ENCODE data around the gene HTR3B.

The HTR3B gene

GRCh38 chr11:113885897-113886296 lies 18.7 kb upstream of the HTR3B start:
- Histone ChIP-seq H3K27ac (ENCODE audit: low read length) (no peak overlapping the region), H3K9ac (ENCODE audit: low read length in 2 of 2) (no peak overlapping the region), H3K9me3 (ENCODE audit: control insufficient read depth in 2 of 2, low read length in 2 of 2) (no peaks in the 10 kb centered on the region), H3K4me3 (ENCODE audit: low read length in 2 of 2) (no peak overlapping the region), H3K4me1 (ENCODE audit: control insufficient read depth, insufficient read depth, low read length) (no peaks in the 10 kb centered on the region), H3K36me3 (ENCODE audit: control insufficient read depth in 2 of 2, insufficient read depth in 2 of 2, low read length in 2 of 2) (no peaks in the 10 kb centered on the region), H3K27me3 (ENCODE audit: control insufficient read depth in 1 of 2, insufficient read depth in 2 of 2, low read length in 2 of 2) (no peaks in the 10 kb centered on the region)

GRCh38 chr11:113888848-113889247 lies 15.7 kb upstream of the HTR3B start:
- H3K4me1 ChIP-seq (ENCODE audit: control insufficient read depth, insufficient read depth, low read length): no peaks in the 10 kb centered on the region
- H3K9ac ChIP-seq (ENCODE audit: low read length in 2 of 2): no peak overlapping the region
- H3K27me3 ChIP-seq (ENCODE audit: control insufficient read depth in 1 of 2, insufficient read depth in 2 of 2, low read length in 2 of 2): no peaks in the 10 kb centered on the region
- H3K9me3 ChIP-seq (ENCODE audit: control insufficient read depth in 2 of 2, low read length in 2 of 2): no peaks in the 10 kb centered on the region
- H3K27ac ChIP-seq (ENCODE audit: low read length): no peak overlapping the region
- no peak overlapping the region for H3K4me3 ChIP-seq (ENCODE audit: low read length in 2 of 2)
- no peaks in the 10 kb centered on the region for H3K36me3 ChIP-seq (ENCODE audit: control insufficient read depth in 2 of 2, insufficient read depth in 2 of 2, low read length in 2 of 2)

GRCh38 chr11:113894421-113894996 lies 10.1 kb upstream of the HTR3B start:
- Histone ChIP-seq H3K27ac (ENCODE audit: low read length) (no peak overlapping the region), H3K4me1 (ENCODE audit: control insufficient read depth, insufficient read depth, low read length) (peaks cover 3% of the 10 kb centered on the region), H3K27me3 (ENCODE audit: control insufficient read depth in 1 of 2, insufficient read depth in 2 of 2, low read length in 2 of 2) (no peaks in the 10 kb centered on the region), H3K9ac (ENCODE audit: low read length in 2 of 2) (no peak overlapping the region), H3K9me3 (ENCODE audit: control insufficient read depth in 2 of 2, low read length in 2 of 2) (no peaks in the 10 kb centered on the region), H3K36me3 (ENCODE audit: control insufficient read depth in 2 of 2, insufficient read depth in 2 of 2, low read length in 2 of 2) (no peaks in the 10 kb centered on the region), H3K4me3 (ENCODE audit: low read length in 2 of 2) (no peak overlapping the region)

GRCh38 chr11:113895367-113896155 lies 9.0 kb upstream of the HTR3B start:
- Histone ChIP-seq H3K9me3 (ENCODE audit: control insufficient read depth in 2 of 2, low read length in 2 of 2) (no peaks in the 10 kb centered on the region), H3K36me3 (ENCODE audit: control insufficient read depth in 2 of 2, insufficient read depth in 2 of 2, low read length in 2 of 2) (no peaks in the 10 kb centered on the region), H3K27me3 (ENCODE audit: control insufficient read depth in 1 of 2, insufficient read depth in 2 of 2, low read length in 2 of 2) (no peaks in the 10 kb centered on the region), H3K9ac (ENCODE audit: low read length in 2 of 2) (no peak overlapping the region), H3K27ac (ENCODE audit: low read length) (no peak overlapping the region), H3K4me3 (ENCODE audit: low read length in 2 of 2) (no peak overlapping the region), H3K4me1 (ENCODE audit: control insufficient read depth, insufficient read depth, low read length) (peaks cover 3% of the 10 kb centered on the region)

GRCh38 chr11:113896156-113896879 lies 8.3 kb upstream of the HTR3B start:
- Histone ChIP-seq H3K27ac (ENCODE audit: low read length) (no peak overlapping the region), H3K9ac (ENCODE audit: low read length in 2 of 2) (no peak overlapping the region), H3K9me3 (ENCODE audit: control insufficient read depth in 2 of 2, low read length in 2 of 2) (no peaks in the 10 kb centered on the region)

GRCh38 chr11:113901141-113901540 lies 3.5 kb upstream of the HTR3B start:
- H3K36me3 ChIP-seq (ENCODE audit: control insufficient read depth in 2 of 2, insufficient read depth in 2 of 2, low read length in 2 of 2): no peaks in the 10 kb centered on the region
- no peak overlapping the region for H3K4me3 ChIP-seq (ENCODE audit: low read length in 2 of 2)
- H3K27me3 ChIP-seq (ENCODE audit: control insufficient read depth in 1 of 2, insufficient read depth in 2 of 2, low read length in 2 of 2): peaks cover 0 to 2% of the 10 kb centered on the region in 2 donors
- peaks cover 3% of the 10 kb centered on the region for H3K4me1 ChIP-seq (ENCODE audit: control insufficient read depth, insufficient read depth, low read length)
- no peaks in the 10 kb centered on the region for H3K9me3 ChIP-seq (ENCODE audit: control insufficient read depth in 2 of 2, low read length in 2 of 2)
- no peak overlapping the region for H3K27ac ChIP-seq (ENCODE audit: low read length)
- H3K9ac ChIP-seq (ENCODE audit: low read length in 2 of 2): no peak overlapping the region

More at GRCh38 chr11:113896156-113896879, 8.3 kb upstream of the HTR3B start:
- H3K4me3 ChIP-seq (ENCODE audit: low read length in 2 of 2): no peak overlapping the region
- H3K4me1 ChIP-seq (ENCODE audit: control insufficient read depth, insufficient read depth, low read length): peaks cover 3% of the 10 kb centered on the region
- H3K27me3 ChIP-seq (ENCODE audit: control insufficient read depth in 1 of 2, insufficient read depth in 2 of 2, low read length in 2 of 2): no peaks in the 10 kb centered on the region
- no peaks in the 10 kb centered on the region for H3K36me3 ChIP-seq (ENCODE audit: control insufficient read depth in 2 of 2, insufficient read depth in 2 of 2, low read length in 2 of 2)

GRCh38 chr11:113906038-113906437 lies 1.4 kb downstream of the HTR3B start:
- Histone ChIP-seq H3K36me3 (ENCODE audit: control insufficient read depth in 2 of 2, insufficient read depth in 2 of 2, low read length in 2 of 2) (no peaks in the 10 kb centered on the region), H3K27me3 (ENCODE audit: control insufficient read depth in 1 of 2, insufficient read depth in 2 of 2, low read length in 2 of 2) (peaks cover 0 to 2% of the 10 kb centered on the region in 2 donors), H3K9ac (ENCODE audit: low read length in 2 of 2) (no peak overlapping the region), H3K27ac (ENCODE audit: low read length) (no peak overlapping the region), H3K4me1 (ENCODE audit: control insufficient read depth, insufficient read depth, low read length) (no peaks in the 10 kb centered on the region), H3K9me3 (ENCODE audit: control insufficient read depth in 2 of 2, low read length in 2 of 2) (no peaks in the 10 kb centered on the region), H3K4me3 (ENCODE audit: low read length in 2 of 2) (no peak overlapping the region)

- no peak overlapping the region for H3K9ac ChIP-seq (ENCODE audit: low read length in 2 of 2)
- H3K27me3 ChIP-seq (ENCODE audit: control insufficient read depth in 1 of 2, insufficient read depth in 2 of 2, low read length in 2 of 2): peaks cover 0 to 2% of the 10 kb centered on the region in 2 donors
- no peaks in the 10 kb centered on the region for H3K4me1 ChIP-seq (ENCODE audit: control insufficient read depth, insufficient read depth, low read length)
- no peak overlapping the region for H3K4me3 ChIP-seq (ENCODE audit: low read length in 2 of 2)
- H3K27ac ChIP-seq (ENCODE audit: low read length): no peak overlapping the region
- no peaks in the 10 kb centered on the region for H3K36me3 ChIP-seq (ENCODE audit: control insufficient read depth in 2 of 2, insufficient read depth in 2 of 2, low read length in 2 of 2)
- no peaks in the 10 kb centered on the region for H3K9me3 ChIP-seq (ENCODE audit: control insufficient read depth in 2 of 2, low read length in 2 of 2)
These were observed 1.9 kb downstream of the HTR3B start for GRCh38 chr11:113906516-113906915.

GRCh38 chr11:113907152-113907551 lies 2.6 kb downstream of the HTR3B start:
- Histone ChIP-seq H3K9ac (ENCODE audit: low read length in 2 of 2) (no peak overlapping the region), H3K4me3 (ENCODE audit: low read length in 2 of 2) (no peak overlapping the region), H3K27ac (ENCODE audit: low read length) (no peak overlapping the region), H3K4me1 (ENCODE audit: control insufficient read depth, insufficient read depth, low read length) (no peaks in the 10 kb centered on the region), H3K36me3 (ENCODE audit: control insufficient read depth in 2 of 2, insufficient read depth in 2 of 2, low read length in 2 of 2) (no peaks in the 10 kb centered on the region), H3K27me3 (ENCODE audit: control insufficient read depth in 1 of 2, insufficient read depth in 2 of 2, low read length in 2 of 2) (peaks cover 0 to 2% of the 10 kb centered on the region in 2 donors), H3K9me3 (ENCODE audit: control insufficient read depth in 2 of 2, low read length in 2 of 2) (no peaks in the 10 kb centered on the region)

- H3K27me3 ChIP-seq (ENCODE audit: control insufficient read depth in 1 of 2, insufficient read depth in 2 of 2, low read length in 2 of 2): peaks cover 0 to 2% of the 10 kb centered on the region in 2 donors
- no peak overlapping the region for H3K27ac ChIP-seq (ENCODE audit: low read length)
- H3K9ac ChIP-seq (ENCODE audit: low read length in 2 of 2): no peak overlapping the region
- no peaks in the 10 kb centered on the region for H3K4me1 ChIP-seq (ENCODE audit: control insufficient read depth, insufficient read depth, low read length)
- H3K4me3 ChIP-seq (ENCODE audit: low read length in 2 of 2): no peak overlapping the region
- no peaks in the 10 kb centered on the region for H3K36me3 ChIP-seq (ENCODE audit: control insufficient read depth in 2 of 2, insufficient read depth in 2 of 2, low read length in 2 of 2)
- H3K9me3 ChIP-seq (ENCODE audit: control insufficient read depth in 2 of 2, low read length in 2 of 2): no peaks in the 10 kb centered on the region
These were observed 3.1 kb downstream of the HTR3B start for GRCh38 chr11:113907681-113908080.

Data from stomach smooth muscle (tissue), 2 donors.